ENCODE data around the gene ATG10. TPM values are rescaled to one million over a fixed set of nuclear protein-coding genes. Genes with fewer than 3 reads are reported as not detected.

The ATG10 gene
- total RNA-seq, 2 experiments from 2014 or later: 7.2 to 8.0 TPM

Other genes with a start within 250 kb of the ATG10 start
- gene SSBP2, start 220.9 kb upstream of the ATG10 start, total RNA-seq: 10 to 100 TPM; 14.5 to 14.7 TPM

Measured in activated naive CD4-positive, alpha-beta T cell treated with anti-CD3 and anti-CD28 coated beads for 36 hours (primary cell).